GM11168 (cell line): ENCODE results near the gene MIEF1.

Source experiments
- in situ Hi-C: fragments of 300-500 bp; cut with MboI; formaldehyde crosslinking; loops from one replicate; pipeline ENCODE4 v1.12.0; 2022; ENCODE audit warnings: low sequenced_read_pairs; ENCODE audit not compliant: unreplicated experiment

Gene MIEF1

GRCh38 chr22:39527481-39527961 lies 25.4 kb downstream of the MIEF1 start:
- in situ Hi-C loops, result no loop called here

- in situ Hi-C loops, result no loop called here
These were observed 26.1 kb downstream of the MIEF1 start for GRCh38 chr22:39528080-39528661.

GRCh38 chr22:39528681-39529486 lies 26.8 kb downstream of the MIEF1 start:
- in situ Hi-C loops, result no loop called here

- in situ Hi-C loops, result no loop called here
These were observed 27.4 kb downstream of the MIEF1 start for GRCh38 chr22:39529487-39529851.

- in situ Hi-C loops, result no loop called here
These were observed 28.0 kb downstream of the MIEF1 start for GRCh38 chr22:39530116-39530515.

GRCh38 chr22:39530692-39531331 lies 28.7 kb downstream of the MIEF1 start:
- in situ Hi-C loops, result no loop called here

GRCh38 chr22:39532215-39533073 lies 30.4 kb downstream of the MIEF1 start, which contains the start of gene RPS19BP1:
RPS19BP1 (minus strand) TSS chr22:39532748; CDS start chr22:39532738, 10 bp downstream.
- in situ Hi-C loops, result no loop called here

GRCh38 chr22:39534092-39534506 lies 32.0 kb downstream of the MIEF1 start:
- in situ Hi-C loops, result no loop called here

- in situ Hi-C loops, result no loop called here
These were observed 32.7 kb downstream of the MIEF1 start for GRCh38 chr22:39534591-39535356.

GRCh38 chr22:39535357-39535725 lies 33.3 kb downstream of the MIEF1 start:
- in situ Hi-C loops, result no loop called here

- in situ Hi-C loops, result no loop called here
These were observed 33.9 kb downstream of the MIEF1 start for GRCh38 chr22:39535831-39536449.

- in situ Hi-C loops, result no loop called here
These were observed 34.6 kb downstream of the MIEF1 start for GRCh38 chr22:39536711-39537110.

- in situ Hi-C loops, result no loop called here
These were observed 35.9 kb downstream of the MIEF1 start for GRCh38 chr22:39537975-39538374.

- in situ Hi-C loops, result loop anchor here (5.0 kb wide), 1 partner anchor 489 kb away; no protein-coding TSS in a partner anchor
These were observed 41.0 kb downstream of the MIEF1 start for GRCh38 chr22:39543095-39543494.

GRCh38 chr22:39545386-39546365 lies 43.6 kb downstream of the MIEF1 start:
- in situ Hi-C loops, result no loop called here

GRCh38 chr22:39546889-39547586 lies 44.9 kb downstream of the MIEF1 start:
- in situ Hi-C loops, result no loop called here

GRCh38 chr22:39547587-39547947 lies 45.5 kb downstream of the MIEF1 start:
- in situ Hi-C loops, result no loop called here
